ENCODE data around the gene MAML2.

The MAML2 gene

GRCh38 chr11:96339706-96340554 is 3.1 kb downstream of the MAML2 start:
- no peak for DNase-seq (ENCODE audit: low read depth)

- no peak for DNase-seq (ENCODE audit: low read depth)
These were observed 3.9 kb downstream of the MAML2 start for GRCh38 chr11:96338910-96339705.

GRCh38 chr11:96337541-96338431 is 5.2 kb downstream of the MAML2 start:
- no peak for DNase-seq (ENCODE audit: low read depth)

DNA sequence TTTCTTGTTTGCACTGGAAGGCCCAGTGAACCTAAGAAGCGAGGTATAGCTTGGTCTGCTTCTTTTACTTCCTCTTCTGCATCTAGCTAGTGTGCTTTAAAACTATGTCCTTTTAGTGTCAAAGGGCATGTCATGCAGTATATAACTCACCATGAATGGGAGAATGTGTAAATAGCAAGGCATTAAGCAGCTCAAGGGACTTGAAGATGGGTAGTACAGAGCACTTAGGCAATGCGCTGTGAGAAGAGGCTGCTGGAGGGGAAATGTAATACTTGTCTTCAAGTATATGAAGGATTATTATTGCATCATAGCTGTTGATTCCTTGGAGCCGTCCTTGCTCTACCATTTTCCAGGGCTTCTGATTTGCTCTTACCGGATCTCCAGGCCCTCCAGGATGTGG is 7.6 kb downstream of the MAML2 start:
- DNase-seq (ENCODE audit: low read depth): no peak

GRCh38 chr11:96334219-96334618 is 8.8 kb downstream of the MAML2 start:
- DNase-seq (ENCODE audit: low read depth): no peak

DNA sequence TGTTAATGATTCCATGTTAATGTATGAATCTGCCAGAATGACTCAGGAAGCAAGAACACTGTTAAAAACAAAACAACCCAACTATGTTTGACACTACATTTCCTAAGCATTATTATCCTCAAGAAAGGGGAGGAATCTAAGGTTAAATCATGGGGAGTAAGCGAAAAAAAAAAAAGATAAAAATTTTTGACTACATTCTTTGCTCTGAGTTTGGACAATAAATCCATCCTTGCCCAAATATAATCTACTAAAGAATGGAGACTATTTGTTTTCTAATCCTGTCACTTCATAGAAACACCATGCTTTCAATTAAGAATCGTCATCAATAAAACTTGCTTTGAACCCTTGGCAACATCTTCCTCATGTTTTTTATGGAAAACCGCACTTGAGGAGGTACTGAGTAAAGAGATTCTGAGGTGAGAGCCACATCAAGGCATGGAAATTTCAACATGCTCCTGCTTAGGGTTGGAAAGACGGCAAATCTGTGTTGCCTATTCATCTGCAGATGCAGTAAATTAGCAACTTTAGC is 9.7 kb downstream of the MAML2 start:
- DNase-seq (ENCODE audit: low read depth): no peak

DNA sequence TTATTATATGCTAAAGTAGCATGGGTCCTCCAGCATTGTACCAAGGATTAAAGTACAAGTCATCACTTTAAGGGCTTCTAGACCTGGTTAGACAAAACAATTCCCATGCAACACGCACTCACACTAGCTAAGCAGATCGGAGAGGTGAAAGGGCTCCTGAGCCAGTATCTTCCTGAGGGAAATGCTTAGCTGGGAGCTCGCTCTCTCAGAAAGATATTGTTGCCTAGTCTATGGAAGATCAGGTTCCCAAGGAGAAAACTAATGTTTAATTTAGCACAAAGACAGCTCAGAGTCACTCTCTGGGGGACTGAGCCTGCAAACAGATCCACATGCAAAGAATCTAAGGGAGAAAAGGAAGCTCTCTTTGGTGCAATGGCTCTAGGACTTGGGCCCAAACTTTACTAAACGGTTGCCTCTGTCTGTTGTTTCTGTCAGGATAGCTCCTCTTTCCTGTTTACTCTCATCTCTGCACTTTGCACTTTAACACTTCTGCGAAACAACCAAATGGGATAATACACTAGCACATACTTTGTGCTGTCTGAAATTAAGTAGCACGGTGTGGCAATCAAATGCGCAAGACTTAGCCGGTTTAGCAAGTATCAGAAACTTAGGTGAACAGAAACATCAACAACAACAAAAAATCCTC is 10.7 kb downstream of the MAML2 start:
- no peak for DNase-seq (ENCODE audit: low read depth)

- no peak for DNase-seq (ENCODE audit: low read depth)
These were observed 11.3 kb downstream of the MAML2 start for GRCh38 chr11:96331699-96332116.

DNA sequence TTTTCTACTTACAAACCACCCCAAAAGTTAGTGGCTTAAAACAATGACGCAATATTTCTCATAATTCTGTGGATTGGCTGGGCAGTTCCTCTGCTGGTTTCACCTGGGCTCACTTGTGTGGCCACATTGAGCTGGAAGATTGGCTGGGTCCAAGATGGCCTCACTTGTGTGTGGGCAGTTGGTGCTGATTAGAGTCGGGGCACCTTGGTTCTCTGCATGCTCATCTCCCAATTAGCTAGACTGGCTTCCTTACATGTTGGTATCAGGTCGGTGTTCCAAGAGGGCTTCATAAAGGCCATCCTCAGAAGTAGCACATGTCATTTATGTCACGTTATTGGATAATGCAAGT is 12.5 kb downstream of the MAML2 start:
- no peak for DNase-seq (ENCODE audit: low read depth)

- no peak for DNase-seq (ENCODE audit: low read depth)
These were observed 13.0 kb downstream of the MAML2 start for GRCh38 chr11:96329855-96330510.

GRCh38 chr11:96329419-96329818 is 13.6 kb downstream of the MAML2 start:
- DNase-seq (ENCODE audit: low read depth): no peak

DNA sequence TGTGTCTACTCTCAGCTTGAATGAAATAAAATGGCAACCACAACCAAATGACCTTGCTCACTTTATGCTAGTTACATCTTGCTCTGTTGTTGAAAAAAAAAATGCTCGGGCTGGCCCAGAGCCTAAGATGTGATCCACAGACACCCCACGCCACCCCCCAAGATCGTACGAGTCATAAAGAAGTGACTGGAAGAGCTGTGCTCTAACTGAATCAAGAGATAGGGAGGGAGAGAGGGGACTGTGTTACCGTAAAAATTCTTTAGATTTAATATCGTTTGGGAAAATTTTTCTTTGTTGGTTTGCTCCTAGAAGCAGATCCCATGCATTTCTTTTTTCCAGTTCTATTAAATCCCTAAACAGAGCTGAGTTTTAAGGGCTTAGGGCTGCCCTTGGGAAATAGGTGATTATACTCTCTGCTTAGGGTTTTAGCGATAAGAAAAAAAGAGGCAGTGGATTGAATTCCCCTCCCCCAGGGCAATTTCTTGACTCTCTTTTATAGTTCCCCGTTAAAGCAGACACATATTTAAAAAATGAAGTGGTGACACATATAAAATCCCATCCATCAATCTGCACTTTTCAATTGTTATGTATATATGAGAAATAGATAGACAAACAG is 14.5 kb downstream of the MAML2 start:
- DNase-seq (ENCODE audit: low read depth): no peak

DNA sequence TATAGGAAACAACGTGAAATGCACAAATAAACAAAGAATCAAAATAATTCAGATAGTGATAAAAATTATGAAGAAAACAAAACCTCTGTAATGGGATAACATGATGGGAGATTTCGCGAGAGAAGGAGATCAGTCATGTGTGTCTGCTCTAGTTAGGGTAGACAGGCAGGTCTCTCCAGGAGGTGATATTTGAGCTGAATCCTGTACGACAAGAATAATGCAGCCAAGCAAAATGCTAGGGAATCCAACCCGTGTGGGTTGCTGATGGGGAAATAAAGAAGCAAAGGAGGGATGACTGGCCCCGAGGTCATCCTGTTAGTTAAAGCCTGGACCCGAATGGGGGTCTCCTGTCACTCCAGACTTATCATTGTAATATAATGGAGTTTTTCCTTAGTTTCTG is 16.0 kb downstream of the MAML2 start:
- DNase-seq (ENCODE audit: low read depth): no peak

DNA sequence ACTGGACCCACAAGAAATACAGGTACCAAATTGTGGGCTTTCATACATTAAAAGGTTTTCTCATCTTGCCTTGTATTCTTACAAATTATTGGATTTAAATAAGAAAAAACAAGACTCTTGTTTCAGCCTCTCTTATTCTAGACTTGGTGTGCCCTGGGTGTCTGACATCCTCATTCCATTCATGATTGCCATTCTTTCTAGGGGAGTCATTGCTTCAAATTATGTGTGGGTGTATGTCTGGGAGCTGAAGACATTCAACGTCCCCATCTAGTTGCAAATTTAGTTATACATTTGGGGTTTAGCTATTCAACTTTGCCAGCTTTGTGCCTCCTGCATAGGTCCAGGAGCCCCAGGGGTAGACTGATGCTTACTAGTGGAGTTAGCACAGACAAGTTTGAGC is 18.1 kb downstream of the MAML2 start:
- DNase-seq (ENCODE audit: low read depth): no peak

- DNase-seq (ENCODE audit: low read depth): no peak
These were observed 19.4 kb downstream of the MAML2 start for GRCh38 chr11:96323642-96323985.

DNA sequence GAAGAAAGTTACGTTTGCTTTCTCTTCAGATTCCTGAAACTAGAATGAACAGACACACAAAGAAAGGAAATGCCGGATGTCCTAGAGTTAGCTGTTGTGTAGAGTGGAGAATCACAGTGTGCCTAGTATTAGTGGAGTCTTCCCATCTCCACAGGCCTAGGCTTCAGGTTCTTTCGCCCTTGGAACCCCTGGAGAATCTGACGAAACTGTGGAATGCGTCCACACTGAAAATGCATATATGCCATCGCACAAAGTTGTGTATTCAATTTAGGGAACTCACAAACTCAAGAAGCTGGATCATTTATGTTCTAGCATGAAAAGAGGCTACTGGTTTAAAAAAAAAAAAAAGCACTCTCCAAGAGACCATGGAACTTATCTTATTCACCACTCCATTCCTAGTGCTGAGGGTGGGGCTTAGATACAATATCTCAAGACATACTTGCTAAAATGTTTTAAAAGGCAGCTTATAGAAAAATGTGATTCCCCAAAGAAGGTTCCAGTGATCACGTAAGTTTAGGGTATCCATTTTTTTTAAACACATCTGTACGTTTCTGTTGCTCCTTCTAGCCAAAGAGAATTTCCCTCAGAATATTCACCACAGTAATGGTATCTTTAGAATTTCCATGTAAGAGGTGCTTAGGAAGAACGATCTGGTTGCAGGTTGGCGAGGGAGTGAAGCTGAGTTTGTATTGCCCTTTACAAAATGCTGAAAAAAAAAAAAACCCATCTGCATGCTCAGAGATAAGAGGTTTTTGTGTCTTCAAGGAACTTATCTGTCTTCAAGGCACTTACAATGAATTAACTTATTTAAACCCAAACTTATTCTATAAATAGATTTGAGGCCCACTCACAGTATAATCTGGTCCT is 20.0 kb downstream of the MAML2 start:
- DNase-seq (ENCODE audit: low read depth): no peak

- no peak for DNase-seq (ENCODE audit: low read depth)
These were observed 21.9 kb downstream of the MAML2 start for GRCh38 chr11:96321091-96321490.

DNA sequence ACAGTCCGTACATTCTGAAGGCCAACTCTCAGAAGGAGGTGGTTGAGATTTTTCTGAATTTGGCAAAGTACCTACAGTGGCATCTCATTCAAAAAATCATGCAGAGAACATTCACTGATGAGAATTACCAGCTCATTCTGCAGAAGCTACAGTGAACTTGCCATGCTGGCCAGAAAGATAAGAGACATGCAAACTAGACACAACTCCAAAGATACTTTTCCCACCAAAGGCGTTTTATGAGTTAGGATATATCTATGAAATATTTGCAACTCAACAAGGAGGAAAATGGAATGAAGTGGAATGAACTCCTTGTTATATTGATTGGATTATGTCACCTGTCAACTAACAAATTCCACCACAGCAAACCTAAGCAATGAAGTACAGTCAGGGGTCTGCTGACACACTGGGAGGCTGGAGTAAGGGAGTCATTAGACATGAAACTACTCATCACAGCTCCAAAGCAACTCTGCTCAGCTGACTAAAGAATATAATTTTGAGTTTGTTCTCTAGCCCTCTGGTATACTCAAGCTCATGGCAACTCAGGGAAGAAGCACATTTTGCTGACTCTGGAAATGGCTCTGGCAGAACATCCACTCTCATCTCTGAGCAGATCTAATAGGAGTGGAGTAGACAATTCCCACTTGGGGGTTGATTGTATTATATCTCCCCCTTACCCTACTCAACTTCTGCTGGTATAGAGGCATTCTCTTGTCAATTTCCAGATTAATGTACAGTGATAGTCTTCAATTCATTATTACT is 22.9 kb downstream of the MAML2 start:
- DNase-seq (ENCODE audit: low read depth): no peak

DNA sequence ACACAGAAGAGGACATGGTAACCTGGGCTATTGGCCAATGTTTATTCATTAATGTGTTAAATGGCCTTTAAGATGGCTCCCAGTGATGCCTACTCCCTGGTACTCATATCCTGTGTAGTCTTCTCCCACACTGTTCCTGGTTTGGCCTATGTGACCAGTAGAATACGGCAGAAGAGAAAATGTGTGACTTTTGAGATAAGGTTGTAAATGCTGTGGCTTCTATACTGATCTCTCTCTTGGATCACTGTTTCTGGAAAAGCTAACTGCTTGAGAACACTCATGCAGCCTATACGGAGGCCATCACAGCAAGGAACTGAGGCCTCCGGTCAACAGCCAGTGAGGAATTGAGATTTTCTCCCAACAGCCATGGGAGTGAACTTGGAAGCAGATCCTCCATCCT is 24.1 kb downstream of the MAML2 start:
- DNase-seq (ENCODE audit: low read depth): no peak

Measured in activated T-helper 9 cell treated with anti-CD3 and anti-CD28 coated beads, Interleukin-2, amount 50 U/mL, for 16 hours (primary cell).